ENCODE measurements around the gene MYPN.

DNA sequence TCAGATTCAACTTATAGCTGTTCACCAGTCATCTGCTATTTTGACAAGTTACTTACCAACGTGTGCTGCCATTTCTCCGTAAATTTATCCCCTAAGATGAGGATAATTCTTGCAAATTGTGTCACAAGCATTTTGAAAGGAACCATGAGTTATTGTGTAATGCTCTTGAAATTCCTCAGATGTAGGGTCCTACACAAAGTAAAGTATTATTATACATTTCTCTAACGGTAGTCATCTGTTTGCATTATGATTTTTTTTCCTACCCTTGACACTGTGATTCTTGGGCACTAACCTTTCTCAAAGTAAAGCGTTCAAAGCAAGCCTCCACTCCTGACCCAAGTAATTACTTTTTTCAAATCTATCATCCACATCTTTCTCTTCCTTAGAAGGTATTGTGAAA lies 42.3 kb upstream of the MYPN start:
- no peak for TF ChIP-seq CTCF (conservative IDR thresholded peaks at IDR 0.05; ENCODE audit: low read depth in 2 of 2)
- TF ChIP-seq, protein P1, sequence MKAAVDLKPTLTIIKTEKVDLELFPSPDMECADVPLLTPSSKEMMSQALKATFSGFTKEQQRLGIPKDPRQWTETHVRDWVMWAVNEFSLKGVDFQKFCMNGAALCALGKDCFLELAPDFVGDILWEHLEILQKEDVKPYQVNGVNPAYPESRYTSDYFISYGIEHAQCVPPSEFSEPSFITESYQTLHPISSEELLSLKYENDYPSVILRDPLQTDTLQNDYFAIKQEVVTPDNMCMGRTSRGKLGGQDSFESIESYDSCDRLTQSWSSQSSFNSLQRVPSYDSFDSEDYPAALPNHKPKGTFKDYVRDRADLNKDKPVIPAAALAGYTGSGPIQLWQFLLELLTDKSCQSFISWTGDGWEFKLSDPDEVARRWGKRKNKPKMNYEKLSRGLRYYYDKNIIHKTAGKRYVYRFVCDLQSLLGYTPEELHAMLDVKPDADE (IDR thresholded peaks at IDR 0.05): no peak
- no peak for TF ChIP-seq EZH2 (IDR thresholded peaks at IDR 0.05; ENCODE audit: low read depth, unreplicated experiment)
- no peak for TF ChIP-seq ZNF114 (CRISPR knock-in tag; IDR thresholded peaks at IDR 0.05)
- TF ChIP-seq REST (IDR thresholded peaks at IDR 0.05; ENCODE audit: unreplicated experiment): no peak
- no peak for TF ChIP-seq POLR2AphosphoS5 (IDR thresholded peaks at IDR 0.05; ENCODE audit: low read depth)
- no peak for TF ChIP-seq EZH2phosphoT487 (IDR thresholded peaks at IDR 0.05; ENCODE audit: unreplicated experiment)
- no peak for TF ChIP-seq CREB1 (CRISPR knock-in tag; IDR thresholded peaks at IDR 0.05; ENCODE audit: low read depth)
- no peak for TF ChIP-seq NANOG (IDR thresholded peaks at IDR 0.05; ENCODE audit: borderline replicate concordance)
